Dermis microvascular lymphatic vessel endothelial cell (primary cell): ENCODE measurements around the gene MATN4. TPM values are rescaled to one million over a fixed set of nuclear protein-coding genes. Genes with fewer than 3 reads are reported as not detected.
"Not testable (repeated sequence)": the region's sequence is repeated elsewhere in the genome, so short reads cannot be mapped to it uniquely, and the experiment has no call there.

ENCODE experiments used
- DNase-seq, 2 donors: peaks; one replicate each; pipeline versions ENCODE4 v3.0.0 to v3.0.0-alpha.2; 2010; ENCODE audit warnings: low read depth in 2 of 2
- total RNA-seq: library from RNA; depleted of rRNA; stranded (reverse); fragments of >200 nt; gene quantifications from 2 replicates; pipeline ENCODE4 v1.2.1, GENCODE V29; 2014

MATN4 gene, protein sequence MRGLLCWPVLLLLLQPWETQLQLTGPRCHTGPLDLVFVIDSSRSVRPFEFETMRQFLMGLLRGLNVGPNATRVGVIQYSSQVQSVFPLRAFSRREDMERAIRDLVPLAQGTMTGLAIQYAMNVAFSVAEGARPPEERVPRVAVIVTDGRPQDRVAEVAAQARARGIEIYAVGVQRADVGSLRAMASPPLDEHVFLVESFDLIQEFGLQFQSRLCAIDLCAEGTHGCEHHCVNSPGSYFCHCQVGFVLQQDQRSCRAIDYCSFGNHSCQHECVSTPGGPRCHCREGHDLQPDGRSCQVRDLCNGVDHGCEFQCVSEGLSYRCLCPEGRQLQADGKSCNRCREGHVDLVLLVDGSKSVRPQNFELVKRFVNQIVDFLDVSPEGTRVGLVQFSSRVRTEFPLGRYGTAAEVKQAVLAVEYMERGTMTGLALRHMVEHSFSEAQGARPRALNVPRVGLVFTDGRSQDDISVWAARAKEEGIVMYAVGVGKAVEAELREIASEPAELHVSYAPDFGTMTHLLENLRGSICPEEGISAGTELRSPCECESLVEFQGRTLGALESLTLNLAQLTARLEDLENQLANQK
- total RNA-seq = under 0.01 TPM in 2 replicates

- no peak for DNase-seq
Measured at GRCh38 chr20:45308117-45308778, at the start of gene MATN4. TSS of gene MATN4 (minus strand) at chr20:45308299. CDS start at chr20:45305582, 2,717 bp downstream.

DNA sequence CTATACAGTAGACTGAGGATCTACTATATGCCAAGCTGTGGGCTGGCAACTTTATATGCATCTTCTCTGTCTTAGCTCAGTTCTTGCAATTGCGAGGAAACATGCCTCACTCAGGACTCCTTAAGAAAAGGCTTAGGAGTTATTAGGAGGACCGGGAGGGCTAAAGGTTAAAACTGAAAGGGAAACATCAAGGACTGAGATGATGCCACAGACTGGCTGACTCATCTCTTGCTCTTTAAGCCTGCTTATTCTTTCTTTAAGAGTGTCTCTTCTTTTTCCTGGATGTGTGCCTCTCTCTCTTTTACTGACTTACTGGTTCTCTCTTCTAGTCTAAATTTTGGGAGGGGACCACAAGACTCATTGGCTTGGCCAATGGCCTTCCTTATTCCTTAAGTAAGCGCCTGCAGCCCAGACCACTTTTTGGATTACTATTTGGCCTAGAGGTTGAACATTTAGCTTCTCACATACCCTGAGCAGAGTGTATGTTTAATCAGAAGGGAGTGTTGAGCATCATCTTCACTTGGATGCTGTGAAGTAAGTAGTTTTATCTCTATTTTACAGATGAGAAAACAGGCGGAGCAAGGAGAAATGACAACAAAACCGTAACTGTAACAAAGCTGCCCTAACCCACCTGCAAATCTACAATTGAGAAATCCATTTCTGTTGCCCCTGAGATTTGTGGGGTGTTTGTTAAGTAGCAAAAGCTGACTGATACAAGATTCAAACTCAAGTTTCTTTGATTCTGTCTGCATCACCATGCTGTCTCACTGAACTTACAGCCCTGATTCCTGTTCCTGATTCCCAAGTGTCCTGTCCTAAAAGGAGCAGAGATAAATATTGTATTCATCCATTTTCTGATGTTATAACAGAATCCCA lies 47.3 kb upstream of the MATN4 start:
- DNase-seq = peak in 1 of 2 donors; percentile 34

DNA sequence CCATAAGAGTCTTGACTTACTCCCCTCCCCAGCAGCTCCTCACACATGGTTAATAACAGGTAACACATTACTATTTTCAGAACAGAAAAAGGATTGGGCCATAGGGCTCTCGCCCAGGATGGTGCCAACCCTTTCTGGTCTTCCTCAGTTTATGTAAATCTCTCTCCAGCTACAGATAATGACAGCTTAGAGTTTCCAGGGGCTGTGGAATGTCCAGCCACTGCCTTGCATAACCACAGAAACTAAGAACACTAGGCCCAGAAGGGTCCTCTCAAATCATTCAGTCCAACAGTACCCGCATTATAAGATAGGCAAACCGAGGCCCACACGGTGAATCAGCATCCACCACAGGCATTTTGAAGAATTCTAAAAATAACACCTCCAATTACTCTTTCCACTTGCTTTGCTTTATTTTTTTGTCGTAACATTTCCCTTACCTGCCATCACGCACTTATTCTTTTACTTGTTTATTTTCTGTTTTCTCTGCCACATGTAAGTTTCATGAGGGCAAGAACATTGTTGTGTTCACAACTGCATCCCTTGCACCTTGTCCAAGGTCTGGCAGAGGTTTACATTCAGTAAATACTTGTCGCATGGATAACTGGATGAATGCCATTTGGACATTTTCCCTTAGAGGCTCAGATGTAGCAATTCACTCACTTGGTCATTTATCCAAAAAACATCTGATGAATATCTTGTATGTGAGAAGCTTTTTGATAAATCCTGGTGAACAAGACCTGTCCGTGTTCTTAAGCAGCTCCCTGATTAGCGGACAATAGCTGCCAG lies 46.5 kb upstream of the MATN4 start:
- DNase-seq = no peak

DNA sequence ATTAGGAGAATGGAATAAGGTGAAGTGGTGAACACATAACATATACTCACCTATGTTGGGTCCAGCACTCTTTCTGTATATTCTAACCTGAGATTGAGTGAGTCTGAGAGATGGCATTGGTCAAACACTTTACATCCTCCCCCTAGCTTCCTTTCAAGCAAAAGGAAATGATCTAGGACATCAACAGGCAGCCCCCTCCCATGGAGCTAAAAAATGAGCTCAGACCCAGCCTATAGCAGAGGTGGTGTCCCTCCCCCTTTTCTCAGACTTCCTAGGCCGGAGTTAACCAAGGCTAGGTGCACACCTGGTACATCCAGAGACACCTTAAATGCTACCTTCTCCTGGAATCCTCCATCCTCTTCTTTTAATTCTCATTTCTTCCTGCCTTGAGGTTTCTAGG lies 45.6 kb upstream of the MATN4 start:
- no peak for DNase-seq

DNA sequence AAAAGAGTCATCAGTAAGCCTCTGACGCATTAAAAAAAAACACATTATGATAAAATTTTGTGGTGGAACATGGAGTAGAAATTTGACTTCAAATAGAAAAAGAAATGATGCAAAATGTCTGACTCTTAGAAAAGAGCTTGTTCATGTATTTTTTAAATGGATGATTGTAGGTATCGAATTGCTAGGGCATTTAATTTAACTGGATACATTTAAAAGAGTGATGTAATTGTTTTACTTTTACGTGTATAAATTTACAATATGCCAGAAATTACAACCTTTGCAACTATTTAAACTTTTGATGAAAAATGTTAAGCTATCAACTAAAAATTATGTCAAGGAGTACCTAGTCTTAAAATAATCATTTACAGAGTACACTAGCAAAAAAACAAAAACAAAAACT lies 44.6 kb upstream of the MATN4 start:
- no peak for DNase-seq

DNA sequence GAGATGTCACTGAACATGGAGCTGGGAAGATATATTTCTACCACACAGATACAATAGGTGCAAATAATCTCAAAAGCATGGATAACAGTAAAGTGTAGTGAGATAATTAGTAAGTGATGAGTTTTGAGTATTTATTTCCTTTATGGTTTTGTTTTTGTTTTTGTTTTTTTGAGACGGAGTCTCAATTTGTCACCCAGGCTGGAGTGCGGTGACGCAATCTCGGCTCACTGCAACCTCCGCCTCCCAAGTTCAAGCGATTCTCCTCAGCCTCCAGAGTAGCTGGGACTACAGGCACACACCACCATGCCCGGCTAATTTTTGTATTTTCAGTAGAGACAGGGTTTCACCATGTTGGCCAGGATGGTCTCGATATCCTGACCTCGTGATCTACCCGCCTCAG lies 42.7 kb upstream of the MATN4 start:
- not testable (repeated sequence) for DNase-seq

DNA sequence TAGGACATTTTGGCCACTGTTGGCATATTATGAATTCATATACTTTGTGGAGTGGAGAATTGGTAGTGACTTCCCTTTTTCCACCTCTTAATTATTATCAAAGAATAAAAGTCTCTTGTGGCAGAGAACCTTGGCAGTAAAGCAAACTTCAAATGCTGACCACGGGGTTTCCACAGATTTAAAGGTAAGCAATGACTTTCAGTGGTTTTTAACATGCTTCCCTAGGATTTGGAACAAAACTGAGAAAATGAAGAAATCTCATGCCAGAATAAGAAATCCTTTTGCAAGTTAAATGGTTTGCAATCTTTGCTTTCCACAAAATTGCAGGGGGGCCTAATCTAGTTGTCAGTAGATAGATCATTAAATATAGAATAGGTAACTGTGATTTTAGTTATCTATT lies 42.1 kb upstream of the MATN4 start:
- DNase-seq = no peak

DNA sequence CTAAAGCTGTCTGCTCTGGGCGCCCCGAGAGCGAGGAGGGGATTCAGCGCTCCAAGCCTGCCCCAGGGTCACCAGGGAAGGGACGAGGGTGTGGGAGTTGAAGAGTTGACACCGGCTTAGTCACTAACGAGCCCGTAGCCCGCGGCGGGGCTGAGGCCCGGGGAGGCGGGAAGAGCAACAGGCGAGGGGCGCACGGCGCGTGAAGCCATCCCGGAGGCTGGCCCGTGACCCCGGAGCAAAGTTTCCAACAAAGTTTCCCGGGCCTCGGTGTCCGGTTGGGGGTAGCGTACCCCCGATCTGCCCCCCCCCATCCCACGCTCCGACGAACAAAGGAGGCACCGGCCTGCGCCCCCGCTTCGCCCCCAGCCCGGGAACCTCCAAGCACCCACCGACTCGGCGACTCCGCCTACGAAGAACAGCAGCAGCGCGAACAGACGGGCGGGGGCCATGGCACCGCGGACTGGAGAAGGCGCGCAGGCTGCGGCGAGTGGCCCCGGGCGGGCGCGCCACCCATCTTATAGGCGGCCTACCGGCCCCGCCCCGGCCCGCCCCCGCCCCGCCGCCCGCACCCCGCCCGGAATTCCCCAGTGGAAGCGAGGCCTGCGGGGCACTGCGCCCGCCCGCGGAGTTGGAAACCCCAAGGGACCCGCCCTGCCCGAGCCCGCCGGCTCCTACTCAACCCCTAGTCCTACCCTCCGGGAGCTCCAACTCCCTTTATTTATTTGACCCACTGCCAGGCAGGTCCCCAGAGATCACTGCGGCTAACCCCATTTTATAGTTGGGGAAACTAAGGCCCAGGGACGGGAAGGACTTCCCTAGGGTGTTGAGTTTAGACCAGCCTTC lies 40.1 kb upstream of the MATN4 start, which contains the start of gene SDC4:
Gene SDC4 (minus strand): TSS at position 489 of the 843 bp plus-strand sequence. CDS start 40 bp downstream, at position 449.
- DNase-seq = peak in 1 of 2 donors; percentile 71

- no peak for DNase-seq
Measured at GRCh38 chr20:45347297-45347935, 39.3 kb upstream of the MATN4 start.

- no peak for DNase-seq
Measured at GRCh38 chr20:45346851-45347250, 38.8 kb upstream of the MATN4 start.

GRCh38 chr20:45346291-45346718 lies 38.2 kb upstream of the MATN4 start:
- DNase-seq = peak in 1 of 2 donors; percentile 55

- DNase-seq = no peak
Measured at GRCh38 chr20:45345104-45345936, 37.2 kb upstream of the MATN4 start.

GRCh38 chr20:45344168-45344860 lies 36.2 kb upstream of the MATN4 start:
- peak; percentile 77 to 91 for DNase-seq

- no peak for DNase-seq
Measured at GRCh38 chr20:45343532-45344167, 35.6 kb upstream of the MATN4 start.

GRCh38 chr20:45342855-45343531 lies 34.9 kb upstream of the MATN4 start:
- no peak for DNase-seq
